Measurements from ENCODE around the gene CAPZA1. TPM values are rescaled to one million over a fixed set of nuclear protein-coding genes. Genes with fewer than 3 reads are reported as not detected.

Gene CAPZA1
- total RNA-seq, 1 donor from 2014 or later = 121 TPM

GRCh38 chr1:112720800-112721199, 101.2 kb downstream of the CAPZA1 start:
- H3K27ac Mint-ChIP-seq (ENCODE audit: unreplicated experiment) = no peak overlapping the region
- no peak for DNase-seq (ENCODE audit: low spot score)
- no peaks in the 10 kb centered on the region for H3K36me3 Mint-ChIP-seq (ENCODE audit: low read depth)
- peaks cover 21% of the 10 kb centered on the region for H3K4me1 Mint-ChIP-seq (ENCODE audit: low read depth)
- H3K4me3 Mint-ChIP-seq (ENCODE audit: unreplicated experiment) = no peak overlapping the region
- peaks cover 3% of the 10 kb centered on the region for H3K27me3 Mint-ChIP-seq (ENCODE audit: low read depth)
- no peak for TF ChIP-seq CTCF (IDR thresholded peaks at IDR 0.05)
- no peaks in the 10 kb centered on the region for H3K9me3 Mint-ChIP-seq (ENCODE audit: low read depth)

Other genes starting within 250 kb of the CAPZA1 start
- gene CTTNBP2NL, start 223.6 kb upstream of the CAPZA1 start, total RNA-seq = 52.2 to 58.7 TPM (median 52.4 TPM) in 3 replicates
- gene WNT2B, start 110.9 kb upstream of the CAPZA1 start, total RNA-seq = 2.8 to 6.0 TPM (median 6.0 TPM) in 3 replicates
- gene ST7L, start 691 bp upstream of the CAPZA1 start, total RNA-seq = 14.4 to 19.9 TPM (median 15.9 TPM) in 3 replicates
- 40.8 to 59.6 TPM (median 45.9 TPM) in 3 replicates for gene MOV10, start 54.8 kb downstream of the CAPZA1 start, total RNA-seq
- gene RHOC, start 87.3 kb downstream of the CAPZA1 start, total RNA-seq = 303 to 446 TPM (median 444 TPM) in 3 replicates
- 0.59 to 0.87 TPM (median 0.85 TPM) in 3 replicates for gene PPM1J, start 95.5 kb downstream of the CAPZA1 start, total RNA-seq

All from chondrocyte (in vitro differentiated cells).